H1 (cell line): Measurements from ENCODE around the gene PSME3.

Experiments
- ATF2 ChIP-seq: IDR thresholded peaks from 2 replicates; pipeline ENCODE4 v1.6.1; 2012; ENCODE audit warnings: low read length, inconsistent platforms
- BCL11A ChIP-seq, 2 experiments: IDR thresholded peaks; one replicate each; pipeline ENCODE4 v1.6.1; 2011; ENCODE audit warnings: low read depth in 2 of 2, low read length in 2 of 2, mild to moderate bottlenecking in 2 of 2
- CEBPB ChIP-seq: IDR thresholded peaks from 2 replicates; pipeline ENCODE4 v1.6.1; 2012; ENCODE audit warnings: low read depth, low read length
- CREB1 ChIP-seq: IDR thresholded peaks from 2 replicates; pipeline ENCODE4 v1.6.1; 2012; ENCODE audit warnings: inconsistent platforms
- GABPA ChIP-seq: IDR thresholded peaks from 2 replicates; pipeline ENCODE4 v1.6.1; 2011; ENCODE audit warnings: mild to moderate bottlenecking, low read length, moderate library complexity, borderline replicate concordance; ENCODE audit not compliant: insufficient read depth
- MAFK ChIP-seq: IDR thresholded peaks from 2 replicates; pipeline ENCODE4 v1.6.1; 2012; ENCODE audit warnings: low read depth, mild to moderate bottlenecking, improper control_type of control experiment, low read length
- NRF1 ChIP-seq: IDR thresholded peaks from 2 replicates; pipeline ENCODE4 v1.6.1; 2011; ENCODE audit warnings: mild to moderate bottlenecking, low read depth, low read length, improper control_type of control experiment
- POLR2A ChIP-seq, 2 experiments: IDR thresholded peaks; 1 replicate in 1 of 2; 2 replicates in 1 of 2; pipeline ENCODE4 v1.6.1; 2011; ENCODE audit warnings: low read depth in 2 of 2, low read length in 2 of 2, mild to moderate bottlenecking in 2 of 2; ENCODE audit errors: control extremely low read depth in 1 of 2
- RXRA ChIP-seq: IDR thresholded peaks from 2 replicates; pipeline ENCODE4 v1.6.1; 2011; ENCODE audit warnings: low read depth, mild to moderate bottlenecking, low read length, moderate library complexity; ENCODE audit not compliant: insufficient read depth
- SP4 ChIP-seq: IDR thresholded peaks from 2 replicates; pipeline ENCODE4 v1.6.1; 2012; ENCODE audit warnings: low read length, inconsistent platforms
- SUZ12 ChIP-seq: fragments of 200-600 bp; sonication (generic); IDR thresholded peaks from 2 replicates; pipeline ENCODE4 v1.6.1; 2012; ENCODE audit warnings: mild to moderate bottlenecking, inconsistent platforms, low read length, moderate library complexity, mixed read lengths
- USF2 ChIP-seq: IDR thresholded peaks from 2 replicates; pipeline ENCODE4 v1.6.1; 2011; ENCODE audit warnings: low read length, improper control_type of control experiment
- TF ChIP-seq, protein P1 (sequence below), 3 experiments: IDR thresholded peaks; 1 replicate in 2 of 3; 2 replicates in 1 of 3; pipeline versions ENCODE4 v1.5.1 to v1.6.1; 2011; ENCODE audit warnings: low read length in 3 of 3, mild to moderate bottlenecking in 3 of 3, inconsistent platforms in 2 of 3, low read depth in 1 of 3, moderate library complexity in 1 of 3; ENCODE audit not compliant: insufficient read depth in 1 of 3; ENCODE audit errors: control extremely low read depth in 1 of 3
- TF ChIP-seq, protein P2 (sequence below): IDR thresholded peaks from 2 replicates; pipeline ENCODE4 v1.6.1; 2012; ENCODE audit warnings: inconsistent platforms

GRCh38 chr17:42821176-42821575 is 12.0 kb upstream of the PSME3 start:
- TF ChIP-seq MAFK (no peak), POLR2A (IDR thresholded peaks at IDR 0.05; ENCODE audit: control extremely low read depth in 1 of 2, low read depth in 2 of 2, low read length in 2 of 2) (no peak), CEBPB (no peak), SP4 (no peak), BCL11A (IDR thresholded peaks at IDR 0.05; ENCODE audit: low read depth in 2 of 2, low read length in 2 of 2) (no peak), SUZ12 (no peak), GABPA (no peak), USF2 (no peak), RXRA (no peak), ATF2 (no peak), NRF1 (no peak), CREB1 (no peak)
- TF ChIP-seq, protein P1, sequence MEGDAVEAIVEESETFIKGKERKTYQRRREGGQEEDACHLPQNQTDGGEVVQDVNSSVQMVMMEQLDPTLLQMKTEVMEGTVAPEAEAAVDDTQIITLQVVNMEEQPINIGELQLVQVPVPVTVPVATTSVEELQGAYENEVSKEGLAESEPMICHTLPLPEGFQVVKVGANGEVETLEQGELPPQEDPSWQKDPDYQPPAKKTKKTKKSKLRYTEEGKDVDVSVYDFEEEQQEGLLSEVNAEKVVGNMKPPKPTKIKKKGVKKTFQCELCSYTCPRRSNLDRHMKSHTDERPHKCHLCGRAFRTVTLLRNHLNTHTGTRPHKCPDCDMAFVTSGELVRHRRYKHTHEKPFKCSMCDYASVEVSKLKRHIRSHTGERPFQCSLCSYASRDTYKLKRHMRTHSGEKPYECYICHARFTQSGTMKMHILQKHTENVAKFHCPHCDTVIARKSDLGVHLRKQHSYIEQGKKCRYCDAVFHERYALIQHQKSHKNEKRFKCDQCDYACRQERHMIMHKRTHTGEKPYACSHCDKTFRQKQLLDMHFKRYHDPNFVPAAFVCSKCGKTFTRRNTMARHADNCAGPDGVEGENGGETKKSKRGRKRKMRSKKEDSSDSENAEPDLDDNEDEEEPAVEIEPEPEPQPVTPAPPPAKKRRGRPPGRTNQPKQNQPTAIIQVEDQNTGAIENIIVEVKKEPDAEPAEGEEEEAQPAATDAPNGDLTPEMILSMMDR (IDR thresholded peaks at IDR 0.05; ENCODE audit: control extremely low read depth in 1 of 3, insufficient read depth in 1 of 3, low read depth in 1 of 3, low read length in 3 of 3), result no peak
- TF ChIP-seq, protein P2, sequence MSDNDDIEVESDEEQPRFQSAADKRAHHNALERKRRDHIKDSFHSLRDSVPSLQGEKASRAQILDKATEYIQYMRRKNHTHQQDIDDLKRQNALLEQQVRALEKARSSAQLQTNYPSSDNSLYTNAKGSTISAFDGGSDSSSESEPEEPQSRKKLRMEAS, result no peak
